Left ventricle myocardium inferior (tissue), 1 donor: ENCODE data around the gene PROM2. TPM values are rescaled to one million over a fixed set of nuclear protein-coding genes. Genes with fewer than 3 reads are reported as not detected.

Experiments
- DNase-seq: peaks from one replicate; pipeline ENCODE4 v3.0.0-alpha.2; 2020
- H3K27ac ChIP-seq: fragments of 200-600 bp; replicated peaks from 2 replicates; pipeline ENCODE4 v1.8.0; 2021
- H3K27me3 ChIP-seq: fragments of 200-600 bp; 2 replicates; pipeline ENCODE4 v1.8.0; 2021; ENCODE audit warnings: low read depth
- H3K36me3 ChIP-seq: fragments of 200-600 bp; 2 replicates; pipeline ENCODE4 v1.8.0; 2021
- H3K4me1 ChIP-seq: fragments of 200-600 bp; 2 replicates; pipeline ENCODE4 v1.8.0; 2021
- H3K4me3 ChIP-seq: fragments of 200-600 bp; 2 replicates; pipeline ENCODE4 v1.8.0; 2021; ENCODE audit warnings: mild to moderate bottlenecking, moderate library complexity
- H3K9me3 ChIP-seq: fragments of 200-600 bp; replicated peaks from 2 replicates; pipeline ENCODE4 v1.8.0; 2021
- CTCF ChIP-seq: fragments of 200-600 bp; IDR thresholded peaks from 2 replicates; pipeline ENCODE4 v1.8.0; 2021; ENCODE audit warnings: antibody characterized with exemption, mild to moderate bottlenecking, borderline replicate concordance
- intact Hi-C: fragments of 100-400 bp; cut with micrococcal nuclease; formaldehyde crosslinking; loops from one replicate; pipeline ENCODE4 v1.11.0; 2022
- total RNA-seq: library from RNA; stranded (reverse); fragmentation: NEBNext Ultra II Directional; extraction: Animal tissue kit (Norgen Biotek cat#: 25700); gene quantifications from one replicate; pipeline ENCODE4 v1.2.1, GENCODE V29; 2021
- donor health status: DM: no; HTN: yes; CAD: no; lungs with severe emphysema.

Gene PROM2
- total RNA-seq, 1 donor from 2014 or later, result 1.4 TPM

GRCh38 chr2:95270541-95271081 is 3.6 kb upstream of the PROM2 start:
- Histone ChIP-seq H3K9me3 (no peaks in the 10 kb centered on the region), H3K4me1 (no peaks in the 10 kb centered on the region), H3K27me3 (no peaks in the 10 kb centered on the region), H3K36me3 (no peaks in the 10 kb centered on the region), H3K4me3 (no peak overlapping the region), H3K27ac (no peak overlapping the region)
- intact Hi-C loops, result no loop called here
- no peak for DNase-seq
- no peak for TF ChIP-seq CTCF

DNA sequence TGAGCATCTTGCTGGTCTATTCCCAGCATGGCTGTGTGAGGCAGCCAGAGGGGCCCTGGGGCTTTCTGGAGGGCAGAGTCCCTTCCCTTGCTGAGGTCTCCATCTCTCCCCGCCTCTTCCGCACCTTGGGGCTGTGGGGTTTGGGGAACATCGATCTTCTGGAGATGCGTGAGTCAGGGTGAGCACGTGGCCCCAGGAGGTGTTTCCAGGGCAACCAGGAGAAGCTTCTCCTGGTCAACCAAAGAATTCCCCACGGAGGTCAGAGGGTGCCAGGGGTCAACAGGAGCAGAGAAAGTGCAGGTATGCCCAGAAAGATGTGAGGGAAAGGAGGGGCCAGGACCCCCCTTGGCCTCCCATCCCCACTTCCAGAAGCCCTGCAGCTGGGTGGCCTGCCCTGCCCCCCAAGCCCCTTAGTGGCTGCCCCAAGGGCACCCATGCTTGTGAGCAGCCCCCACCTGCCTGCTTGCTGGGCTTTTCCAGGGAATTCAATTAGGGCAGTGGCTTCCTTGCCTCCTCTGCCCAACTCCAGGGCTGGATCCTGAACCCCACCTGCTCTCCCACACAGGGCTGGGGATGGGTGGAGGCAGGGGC is 2.8 kb upstream of the PROM2 start:
- Histone ChIP-seq H3K27ac (no peak overlapping the region), H3K27me3 (no peaks in the 10 kb centered on the region), H3K36me3 (no peaks in the 10 kb centered on the region), H3K4me3 (no peak overlapping the region), H3K4me1 (no peaks in the 10 kb centered on the region), H3K9me3 (no peaks in the 10 kb centered on the region)
- no peak for DNase-seq
- intact Hi-C loops, result no loop called here
- no peak for TF ChIP-seq CTCF

DNA sequence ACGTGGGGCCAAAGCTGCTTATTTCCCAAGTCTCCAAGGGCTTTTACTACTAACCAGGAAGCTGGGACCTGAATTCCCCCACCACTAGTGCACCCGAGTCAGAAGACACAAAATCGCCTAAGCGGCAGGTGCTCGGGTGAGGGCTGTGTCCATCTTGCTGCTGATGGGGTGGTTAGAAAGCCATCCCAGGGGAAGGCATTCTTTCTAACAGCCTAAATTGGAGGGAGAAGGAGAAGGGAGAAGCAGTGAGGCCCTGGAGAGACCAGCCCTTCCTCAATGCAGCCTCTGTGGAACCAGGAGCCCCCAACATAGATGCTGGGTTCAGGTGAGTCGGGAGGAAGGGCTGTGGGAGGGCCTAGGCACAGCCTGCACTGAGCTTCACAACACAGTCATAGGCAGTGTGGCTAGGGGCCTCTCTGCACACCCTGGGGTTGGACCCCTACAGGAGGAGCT is 1.9 kb upstream of the PROM2 start:
- H3K27me3 ChIP-seq, result no peaks in the 10 kb centered on the region
- no peak overlapping the region for H3K4me3 ChIP-seq
- intact Hi-C loops, result no loop called here
- no peak overlapping the region for H3K27ac ChIP-seq
- DNase-seq, result no peak
- H3K4me1 ChIP-seq, result no peaks in the 10 kb centered on the region
- no peak for TF ChIP-seq CTCF
- no peaks in the 10 kb centered on the region for H3K36me3 ChIP-seq
- no peaks in the 10 kb centered on the region for H3K9me3 ChIP-seq

DNA sequence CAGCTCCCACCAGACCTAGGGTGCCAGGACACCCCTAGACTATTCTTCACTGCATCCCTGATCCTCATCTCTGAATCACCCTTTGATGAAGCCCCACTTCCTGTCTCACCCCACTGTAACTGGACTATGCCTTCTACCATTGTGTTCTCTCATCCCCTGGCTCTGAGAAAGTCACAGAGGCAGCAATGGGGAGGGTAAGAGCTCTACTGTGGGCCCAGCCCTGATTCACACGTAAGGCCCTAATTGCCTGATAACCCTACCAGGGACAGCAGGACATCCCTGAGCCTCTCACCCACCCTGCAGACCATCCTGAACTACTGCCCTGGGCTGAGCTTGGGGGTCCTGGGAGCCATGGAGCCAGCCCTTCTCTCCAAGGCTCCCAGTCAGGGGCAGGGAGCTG is 1.5 kb upstream of the PROM2 start:
- DNase-seq, result no peak
- H3K4me1 ChIP-seq, result no peaks in the 10 kb centered on the region
- no peaks in the 10 kb centered on the region for H3K27me3 ChIP-seq
- H3K9me3 ChIP-seq, result no peaks in the 10 kb centered on the region
- no peak overlapping the region for H3K4me3 ChIP-seq
- no peaks in the 10 kb centered on the region for H3K36me3 ChIP-seq
- no peak for TF ChIP-seq CTCF
- no peak overlapping the region for H3K27ac ChIP-seq
- intact Hi-C loops, result no loop called here

DNA sequence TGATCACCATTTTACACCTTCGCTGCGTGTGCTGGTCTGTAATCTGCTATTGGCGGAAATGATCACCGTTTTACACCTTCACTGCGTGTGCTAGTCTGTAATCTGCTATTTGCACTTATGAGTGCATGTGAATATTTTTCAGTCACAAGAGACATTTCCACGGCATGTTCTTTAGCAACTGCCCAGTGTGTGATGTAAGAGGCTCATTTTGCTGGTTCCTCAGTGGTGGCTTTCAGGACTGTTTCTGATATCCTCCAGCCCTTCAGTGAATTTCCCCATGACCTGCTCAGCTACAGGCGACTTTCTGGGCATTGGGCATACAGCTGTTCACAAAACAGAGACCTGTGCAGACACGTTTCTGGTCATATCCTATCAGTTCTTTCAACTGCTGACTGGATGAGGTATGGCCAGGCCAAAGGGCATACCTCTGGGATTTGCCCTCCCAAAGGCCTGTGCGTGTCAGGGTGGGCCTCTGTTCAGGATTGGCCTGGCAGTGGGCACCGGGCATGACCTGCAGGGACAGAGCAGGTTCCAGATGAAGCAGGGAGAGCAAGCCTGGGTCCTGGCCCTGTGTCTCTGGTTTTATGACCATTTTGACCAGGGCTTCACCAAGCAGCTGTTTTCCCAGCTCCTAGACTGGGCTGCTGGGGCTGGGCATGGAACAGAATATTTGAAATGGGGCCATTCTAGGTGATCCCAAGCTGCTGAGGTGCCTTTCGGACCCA is 521 bp upstream of the PROM2 start:
- no peaks in the 10 kb centered on the region for H3K9me3 ChIP-seq
- H3K27me3 ChIP-seq, result no peaks in the 10 kb centered on the region
- no peaks in the 10 kb centered on the region for H3K4me1 ChIP-seq
- H3K36me3 ChIP-seq, result no peaks in the 10 kb centered on the region
- no peak for DNase-seq
- no peak overlapping the region for H3K27ac ChIP-seq
- H3K4me3 ChIP-seq, result no peak overlapping the region
- no peak for TF ChIP-seq CTCF
- intact Hi-C loops, result no loop called here
